Sigmoid colon (tissue), 3 donors: ENCODE data around the gene MUC5B.

Experiments
- CTCF ChIP-seq, 4 experiments: fragments of 450-650 bp in 3 of 4; fragments of 200-600 bp in 1 of 4; IDR thresholded peaks; one replicate each; pipeline ENCODE4 v1.5.1; 2016 to 2019; ENCODE audit warnings: antibody characterized with exemption in 4 of 4, mild to moderate bottlenecking in 3 of 4, moderate library complexity in 2 of 4
- POLR2A ChIP-seq, 2 donors: fragments of 450-650 bp; IDR thresholded peaks; one replicate each; pipeline ENCODE4 v1.6.1; 2016; ENCODE audit warnings: antibody characterized with exemption in 2 of 2, mild to moderate bottlenecking in 2 of 2, moderate library complexity in 2 of 2

- TF ChIP-seq POLR2A (IDR thresholded peaks at IDR 0.05) (no peak), CTCF (IDR thresholded peaks at IDR 0.05) (no peak)
Observed at GRCh38 chr11:1295591-1295990, 72.7 kb downstream of the MUC5B start.
